ENCODE results near the gene C22orf23. TPM values are rescaled to one million over a fixed set of nuclear protein-coding genes. Genes with fewer than 3 reads are reported as not detected.
A peak's percentile ranks its signal among the peaks of the same experiment; 100 is the strongest.
"Not testable (repeated sequence)": the region's sequence is repeated elsewhere in the genome, so short reads cannot be mapped to it uniquely, and the experiment has no call there.

C22orf23 gene
- total RNA-seq, 1 donor from 2014 or later: not detected

DNA sequence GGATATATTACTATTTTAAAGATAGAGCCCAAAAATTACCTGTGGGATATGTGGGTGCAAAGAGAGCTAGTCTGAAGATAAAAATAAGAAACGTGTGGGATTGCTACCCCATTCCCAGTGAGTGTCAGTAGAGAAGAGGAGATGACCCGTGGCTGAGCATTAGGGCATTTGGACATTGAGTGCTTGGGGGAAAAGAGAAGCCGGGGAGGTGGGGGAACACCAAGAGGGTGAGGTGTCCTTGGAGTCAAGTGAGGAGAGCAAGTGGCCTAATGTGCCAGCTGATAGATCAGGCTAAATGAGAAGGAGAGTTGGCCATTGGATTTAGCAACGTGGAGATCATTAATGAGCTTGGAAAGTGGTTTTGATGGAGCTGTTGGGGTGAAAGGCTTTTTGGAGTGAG, 1.3 kb upstream of the C22orf23 start:
- no peak for DNase-seq (ENCODE audit: low spot score in 2 of 2)
- TF ChIP-seq, protein P1, sequence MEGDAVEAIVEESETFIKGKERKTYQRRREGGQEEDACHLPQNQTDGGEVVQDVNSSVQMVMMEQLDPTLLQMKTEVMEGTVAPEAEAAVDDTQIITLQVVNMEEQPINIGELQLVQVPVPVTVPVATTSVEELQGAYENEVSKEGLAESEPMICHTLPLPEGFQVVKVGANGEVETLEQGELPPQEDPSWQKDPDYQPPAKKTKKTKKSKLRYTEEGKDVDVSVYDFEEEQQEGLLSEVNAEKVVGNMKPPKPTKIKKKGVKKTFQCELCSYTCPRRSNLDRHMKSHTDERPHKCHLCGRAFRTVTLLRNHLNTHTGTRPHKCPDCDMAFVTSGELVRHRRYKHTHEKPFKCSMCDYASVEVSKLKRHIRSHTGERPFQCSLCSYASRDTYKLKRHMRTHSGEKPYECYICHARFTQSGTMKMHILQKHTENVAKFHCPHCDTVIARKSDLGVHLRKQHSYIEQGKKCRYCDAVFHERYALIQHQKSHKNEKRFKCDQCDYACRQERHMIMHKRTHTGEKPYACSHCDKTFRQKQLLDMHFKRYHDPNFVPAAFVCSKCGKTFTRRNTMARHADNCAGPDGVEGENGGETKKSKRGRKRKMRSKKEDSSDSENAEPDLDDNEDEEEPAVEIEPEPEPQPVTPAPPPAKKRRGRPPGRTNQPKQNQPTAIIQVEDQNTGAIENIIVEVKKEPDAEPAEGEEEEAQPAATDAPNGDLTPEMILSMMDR (IDR thresholded peaks at IDR 0.05): no peak
- no peaks in the 10 kb centered on the region for H3K9me3 ChIP-seq
- H3K27me3 ChIP-seq: no peaks in the 10 kb centered on the region
- peaks cover 30 to 31% of the 10 kb centered on the region in 2 donors for H3K36me3 ChIP-seq
- H3K4me1 ChIP-seq: peaks cover 2 to 15% of the 10 kb centered on the region in 2 donors
- no peak overlapping the region for H3K27ac ChIP-seq
- intact Hi-C loops (cut with DNase I): loop anchor here (5.0 kb wide), 1 partner anchor 603 kb away; no protein-coding TSS in a partner anchor
- peak overlapping the region; percentile 73 to 95 for H3K4me3 ChIP-seq

DNA sequence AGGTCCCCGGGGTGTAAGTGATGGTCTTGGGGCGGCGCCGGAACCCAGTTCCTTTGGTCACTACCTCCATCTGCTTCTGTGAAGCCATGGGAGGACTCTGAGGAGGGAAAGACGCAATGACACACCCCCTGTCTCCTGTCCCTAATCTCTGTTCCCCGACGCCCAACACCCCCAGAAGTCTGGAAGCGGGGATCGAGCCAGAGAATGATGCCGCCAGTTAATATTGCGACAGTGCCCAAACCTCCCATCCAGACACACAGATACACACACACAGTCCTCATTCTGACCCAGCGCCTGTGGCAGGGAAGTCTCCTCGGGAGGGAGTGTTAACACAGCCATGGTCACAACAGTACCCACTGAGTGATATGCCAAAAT, 352 bp downstream of the C22orf23 start:
- H3K4me1 ChIP-seq: peaks cover 2 to 15% of the 10 kb centered on the region in 2 donors
- peaks cover 14% of the 10 kb centered on the region in 2 donors for H3K36me3 ChIP-seq
- no peaks in the 10 kb centered on the region for H3K9me3 ChIP-seq
- TF ChIP-seq, protein P1 (IDR thresholded peaks at IDR 0.05): no peak
- H3K27ac ChIP-seq: peak overlapping the region in 1 of 2 donors; percentile 63
- no peaks in the 10 kb centered on the region for H3K27me3 ChIP-seq
- peak overlapping the region; percentile 73 to 95 for H3K4me3 ChIP-seq
- intact Hi-C loops (cut with DNase I): loop anchor here (1.0 to 5.0 kb wide), 2 partner anchors 47 to 604 kb away; partner anchors contain the start of gene MICALL1
- no peak for DNase-seq (ENCODE audit: low spot score in 2 of 2)

DNA sequence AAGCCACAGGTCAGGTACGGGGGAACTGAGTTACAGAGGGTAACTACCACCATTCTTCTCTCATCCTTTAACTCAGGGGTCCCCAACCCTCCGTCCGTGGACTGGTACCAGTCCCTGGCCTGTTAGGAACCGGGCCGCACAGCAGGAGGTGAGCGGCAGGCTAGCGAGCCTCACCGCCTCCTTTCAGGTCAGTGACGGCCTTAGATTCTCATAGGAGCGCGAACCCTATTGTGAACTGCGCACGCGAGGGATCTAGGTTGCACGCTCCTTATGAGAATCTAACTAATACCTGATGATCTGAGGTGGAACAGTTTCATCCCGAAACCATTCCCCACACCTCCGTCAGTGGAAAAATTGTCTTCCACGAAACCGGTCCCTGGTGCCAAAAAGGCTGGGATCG, 772 bp downstream of the C22orf23 start:
- not testable (repeated sequence) for H3K27ac ChIP-seq, H3K9me3 ChIP-seq
- intact Hi-C loops (cut with DNase I): loop anchor here (1.0 to 5.0 kb wide), 2 partner anchors 46 to 605 kb away; partner anchors contain the start of gene MICALL1

DNA sequence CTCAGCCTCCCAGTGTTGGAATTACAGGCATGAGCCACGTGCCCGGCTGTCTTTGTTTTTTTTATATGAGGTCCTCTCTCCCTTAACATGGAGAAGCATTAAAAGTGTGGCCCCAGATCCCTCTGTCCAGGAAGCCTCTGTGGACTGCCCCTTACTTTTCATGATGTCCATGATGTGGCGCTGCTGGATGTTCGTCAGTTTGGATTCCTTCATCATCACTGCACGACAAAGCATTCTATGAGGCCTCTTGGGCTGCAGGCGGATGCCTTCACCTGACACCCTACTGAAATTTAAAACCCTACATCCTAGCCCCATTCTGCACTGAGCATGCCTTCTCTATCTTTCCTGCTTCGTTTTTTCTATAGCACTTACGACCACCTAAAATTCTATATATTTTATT, 2.1 kb downstream of the C22orf23 start:
- TF ChIP-seq, protein P1 (IDR thresholded peaks at IDR 0.05): no peak
- intact Hi-C loops (cut with DNase I): loop anchor here (5.0 kb wide), 1 partner anchor 606 kb away; no protein-coding TSS in a partner anchor
- no peak overlapping the region for H3K27ac ChIP-seq
- no peak for DNase-seq (ENCODE audit: low spot score in 2 of 2)
- H3K27me3 ChIP-seq: no peaks in the 10 kb centered on the region
- peaks cover 2 to 15% of the 10 kb centered on the region in 2 donors for H3K4me1 ChIP-seq
- peaks cover 0 to under 1% of the 10 kb centered on the region in 2 donors for H3K36me3 ChIP-seq
- no peaks in the 10 kb centered on the region for H3K9me3 ChIP-seq
- no peak overlapping the region for H3K4me3 ChIP-seq

More for the DNA sequence above, 772 bp downstream of the C22orf23 start:
- not testable (repeated sequence) for H3K27me3 ChIP-seq; DNase-seq (ENCODE audit: low spot score in 2 of 2)
- peaks cover 2 to 15% of the 10 kb centered on the region in 2 donors for H3K4me1 ChIP-seq
- H3K4me3 ChIP-seq: peak overlapping the region; percentile 73 to 95
- H3K36me3 ChIP-seq: peaks cover 10% of the 10 kb centered on the region in 2 donors

DNA sequence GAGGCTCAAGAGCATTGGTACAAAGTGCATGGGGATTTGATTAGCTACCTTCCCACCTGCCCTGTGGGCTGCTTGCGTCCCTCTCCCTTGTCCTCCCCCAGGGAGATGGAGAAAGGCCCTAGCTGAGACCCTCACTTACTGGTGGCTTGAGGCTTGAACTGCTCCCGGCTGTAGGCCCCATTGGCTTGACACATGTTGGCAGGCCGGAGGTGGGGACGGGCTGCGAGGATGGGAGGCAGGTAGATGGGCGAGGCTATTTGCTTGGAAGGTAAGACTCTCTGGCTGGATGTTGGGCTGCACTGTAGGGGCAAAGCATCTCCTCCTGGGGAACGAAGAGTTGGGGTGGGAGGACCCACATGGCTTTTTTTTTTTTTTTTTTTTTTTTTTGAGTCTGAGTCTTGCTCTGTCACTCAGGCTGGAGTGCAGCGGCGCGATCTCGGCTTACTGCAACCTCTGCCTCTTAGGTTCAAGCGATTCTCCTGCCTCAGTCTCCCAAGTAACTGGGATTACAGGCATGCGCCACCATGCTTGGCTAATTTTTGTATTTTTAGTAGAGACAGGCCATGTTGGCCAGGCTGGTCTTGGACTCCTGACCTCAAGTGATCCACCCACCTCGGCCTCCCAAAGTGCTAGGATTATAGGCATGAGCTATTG, 6.1 kb downstream of the C22orf23 start:
- H3K27ac ChIP-seq; H3K36me3 ChIP-seq; H3K27me3 ChIP-seq; H3K4me3 ChIP-seq; H3K9me3 ChIP-seq; H3K4me1 ChIP-seq; DNase-seq (ENCODE audit: low spot score in 2 of 2); intact Hi-C loops (cut with DNase I): not testable (repeated sequence)

DNA sequence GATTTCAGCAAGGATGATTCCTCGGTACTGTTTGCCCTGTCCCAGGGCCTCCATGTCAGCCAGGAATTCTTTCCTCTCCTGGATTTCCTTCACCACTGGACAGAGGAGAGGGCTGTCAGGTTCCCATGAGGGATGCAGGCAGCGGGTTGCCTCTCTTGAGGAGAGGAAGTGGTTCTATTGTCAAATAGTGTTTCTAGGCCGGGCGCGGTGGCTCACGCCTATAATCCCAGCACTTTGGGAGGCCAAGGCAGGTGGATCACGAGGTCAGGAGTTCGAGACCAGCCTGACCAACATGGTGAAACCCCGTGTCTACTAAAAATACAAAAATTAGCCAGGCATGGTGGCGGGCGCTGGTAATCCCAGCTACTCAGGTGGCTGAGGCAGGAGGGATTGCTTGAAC, 9.0 kb downstream of the C22orf23 start:
- peaks cover 25 to 28% of the 10 kb centered on the region in 2 donors for H3K36me3 ChIP-seq
- H3K9me3 ChIP-seq; H3K27me3 ChIP-seq; H3K27ac ChIP-seq; intact Hi-C loops (cut with DNase I); H3K4me1 ChIP-seq; H3K4me3 ChIP-seq; DNase-seq (ENCODE audit: low spot score in 2 of 2): not testable (repeated sequence)

DNA sequence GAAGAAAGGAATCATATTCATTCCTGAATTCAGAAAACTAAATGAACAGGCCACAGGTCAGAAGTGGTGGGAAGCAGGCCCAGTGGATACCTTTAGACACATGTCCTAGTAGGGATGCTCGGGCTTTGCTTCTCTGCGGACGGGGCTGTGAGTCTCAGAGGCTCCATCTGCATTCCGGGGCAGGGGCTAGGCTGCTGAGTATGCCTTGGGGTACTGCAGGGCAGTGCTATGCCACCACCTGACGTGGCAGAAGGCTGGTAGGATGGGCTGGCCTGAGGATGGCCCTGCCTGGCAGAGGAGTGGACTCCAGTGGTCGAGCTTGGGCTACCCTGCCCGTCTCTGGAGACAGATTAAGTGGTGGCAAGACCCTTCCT, 9.6 kb downstream of the C22orf23 start:
- H3K36me3 ChIP-seq: peaks cover 26 to 34% of the 10 kb centered on the region in 2 donors

More for the DNA sequence above, 9.6 kb downstream of the C22orf23 start:
- DNase-seq (ENCODE audit: low spot score in 2 of 2): no peak
- Histone ChIP-seq H3K27ac (no peak overlapping the region), H3K4me3 (no peak overlapping the region), H3K9me3 (no peaks in the 10 kb centered on the region), H3K4me1 (no peaks in the 10 kb centered on the region), H3K27me3 (no peaks in the 10 kb centered on the region)
- TF ChIP-seq, protein P1 (IDR thresholded peaks at IDR 0.05): no peak
- intact Hi-C loops (cut with DNase I): no loop called here

All from ascending aorta (tissue), 2 donors.